H9 (cell line): Measurements from ENCODE around the gene NEGR1. TPM values are rescaled to one million over a fixed set of nuclear protein-coding genes. Genes with fewer than 3 reads are reported as not detected.
A peak's percentile ranks its signal among the peaks of the same experiment; 100 is the strongest.

ENCODE experiments used
- DNase-seq: peaks from one replicate; pipeline ENCODE4 v3.0.0-alpha.2; 2017
- H2AFZ ChIP-seq: one replicate; pipeline ENCODE4 v1.6.1; 2013; ENCODE audit warnings: mild to moderate bottlenecking, low read length, control low read depth, moderate library complexity
- H2AK5ac ChIP-seq: 2 replicates; pipeline ENCODE4 v1.6.1; 2013; ENCODE audit warnings: low read length, control low read depth, mixed read lengths; ENCODE audit not compliant: insufficient read length
- H2BK120ac ChIP-seq: one replicate; pipeline ENCODE4 v1.6.1; 2013; ENCODE audit warnings: low read depth, mild to moderate bottlenecking, low read length, control low read depth, inconsistent platforms; ENCODE audit not compliant: poor library complexity, severe bottlenecking
- H2BK12ac ChIP-seq: 2 replicates; pipeline ENCODE4 v1.6.1; 2013; ENCODE audit warnings: low read length, control low read depth, mixed read lengths, low read depth; ENCODE audit not compliant: insufficient read length
- H2BK15ac ChIP-seq: 2 replicates; pipeline ENCODE4 v1.6.1; 2013; ENCODE audit warnings: low read depth, low read length, control low read depth
- H2BK20ac ChIP-seq: one replicate; pipeline ENCODE4 v1.6.1; 2013; ENCODE audit warnings: low read depth, mild to moderate bottlenecking, low read length, control low read depth, inconsistent platforms; ENCODE audit not compliant: poor library complexity, severe bottlenecking
- H2BK5ac ChIP-seq: 2 replicates; pipeline ENCODE4 v1.6.1; 2013; ENCODE audit warnings: low read length, control low read depth, mixed read lengths; ENCODE audit not compliant: insufficient read length
- H3K14ac ChIP-seq: 2 replicates; pipeline ENCODE4 v1.6.1; 2013; ENCODE audit warnings: low read length, control low read depth; ENCODE audit not compliant: insufficient read depth
- H3K18ac ChIP-seq: 2 replicates; pipeline ENCODE4 v1.6.1; 2013; ENCODE audit warnings: low read depth, mild to moderate bottlenecking, mixed read lengths, low read length, control low read depth; ENCODE audit not compliant: insufficient read length
- H3K23ac ChIP-seq: 2 replicates; pipeline ENCODE4 v1.6.1; 2013; ENCODE audit warnings: low read length, control low read depth, mixed read lengths, low read depth; ENCODE audit not compliant: insufficient read length
- H3K23me2 ChIP-seq: 2 replicates; pipeline ENCODE4 v1.6.1; 2013; ENCODE audit warnings: low read depth, mild to moderate bottlenecking, mixed read lengths, low read length, control low read depth; ENCODE audit not compliant: insufficient read length, poor library complexity, severe bottlenecking
- H3K27ac ChIP-seq: 2 replicates; pipeline ENCODE4 v1.5.1; 2013; ENCODE audit warnings: low read length, control low read depth, mixed read lengths, low read depth; ENCODE audit not compliant: insufficient read length
- H3K27me3 ChIP-seq: 2 replicates; pipeline ENCODE4 v1.6.1; 2013; ENCODE audit warnings: low read length, control low read depth, inconsistent platforms; ENCODE audit not compliant: insufficient read depth
- H3K4ac ChIP-seq: 2 replicates; pipeline ENCODE4 v1.6.1; 2013; ENCODE audit warnings: low read depth, mild to moderate bottlenecking, control low read depth, inconsistent platforms, low read length, moderate library complexity
- H3K4me1 ChIP-seq: 2 replicates; pipeline ENCODE4 v1.6.1; 2013; ENCODE audit warnings: low read length, control low read depth, inconsistent platforms; ENCODE audit not compliant: insufficient read depth
- H3K4me2 ChIP-seq: 2 replicates; pipeline ENCODE4 v1.6.1; 2013; ENCODE audit warnings: low read length, control low read depth, mixed read lengths; ENCODE audit not compliant: insufficient read length, insufficient read depth
- H3K56ac ChIP-seq: 2 replicates; pipeline ENCODE4 v1.6.1; 2013; ENCODE audit warnings: low read depth, mild to moderate bottlenecking, mixed read lengths, low read length, control low read depth; ENCODE audit not compliant: insufficient read length
- H3K79me1 ChIP-seq: 2 replicates; pipeline ENCODE4 v1.6.1; 2013; ENCODE audit warnings: low read depth, mild to moderate bottlenecking, moderate library complexity, low read length, control low read depth, inconsistent platforms; ENCODE audit not compliant: insufficient read depth, poor library complexity, severe bottlenecking
- H3K79me2 ChIP-seq: 2 replicates; pipeline ENCODE4 v1.6.1; 2013; ENCODE audit warnings: low read length, control low read depth, inconsistent platforms; ENCODE audit not compliant: insufficient read depth
- H3K9ac ChIP-seq: 2 replicates; pipeline ENCODE4 v1.6.1; 2013; ENCODE audit warnings: low read length, control low read depth, mixed read lengths; ENCODE audit not compliant: insufficient read length; ENCODE audit errors: extremely low read depth
- H3K9me3 ChIP-seq: one replicate; pipeline ENCODE4 v1.6.1; 2013; ENCODE audit warnings: low read depth, low read length, inconsistent platforms; ENCODE audit not compliant: control insufficient read depth
- H3T11ph ChIP-seq: one replicate; pipeline ENCODE4 v1.6.1; 2013; ENCODE audit warnings: mild to moderate bottlenecking, low read length, control low read depth, inconsistent platforms
- H4K20me1 ChIP-seq: one replicate; pipeline ENCODE4 v1.6.1; 2013; ENCODE audit not compliant: control insufficient read depth, insufficient read length, insufficient read depth
- H4K5ac ChIP-seq: 2 replicates; pipeline ENCODE4 v1.6.1; 2013; ENCODE audit warnings: low read depth, mild to moderate bottlenecking, mixed read lengths, low read length, control low read depth; ENCODE audit not compliant: insufficient read length
- H4K8ac ChIP-seq: replicated peaks from 2 replicates; pipeline ENCODE4 v1.6.1; 2013; ENCODE audit warnings: low read length, control low read depth, mixed read lengths, low read depth; ENCODE audit not compliant: insufficient read length
- H4K91ac ChIP-seq: 2 replicates; pipeline ENCODE4 v1.6.1; 2013; ENCODE audit warnings: low read depth, mild to moderate bottlenecking, moderate library complexity, mixed read lengths, low read length, control low read depth; ENCODE audit not compliant: insufficient read length
- H3K27ac Mint-ChIP-seq, 3 experiments: 2 replicates in 2 of 3; 3 replicates in 1 of 3; pipeline ENCODE4 v1.8.0; 2020 to 2021; ENCODE audit warnings: mixed read lengths in 3 of 3, mild to moderate bottlenecking in 1 of 3, moderate library complexity in 1 of 3
- H3K27me3 Mint-ChIP-seq: 2 replicates; pipeline ENCODE4 v1.8.0; 2021; ENCODE audit warnings: low read depth, mild to moderate bottlenecking, moderate library complexity, mixed read lengths
- H3K36me3 Mint-ChIP-seq, 3 experiments: 2 replicates in 2 of 3; 3 replicates in 1 of 3; pipeline ENCODE4 v1.8.0; 2020 to 2021; ENCODE audit warnings: low read depth in 3 of 3, mixed read lengths in 3 of 3; ENCODE audit not compliant: insufficient read depth in 1 of 3
- H3K4me1 Mint-ChIP-seq, 2 experiments: 2 replicates each; pipeline ENCODE4 v1.8.0; 2020; ENCODE audit warnings: mixed read lengths in 2 of 2
- H3K4me3 Mint-ChIP-seq, 2 experiments: 2 replicates in 1 of 2; 3 replicates in 1 of 2; pipeline ENCODE4 v1.8.0; 2020 to 2021; ENCODE audit warnings: mild to moderate bottlenecking in 2 of 2, mixed read lengths in 2 of 2, moderate library complexity in 1 of 2
- H3K9me3 Mint-ChIP-seq, 2 experiments: 2 replicates in 1 of 2; 3 replicates in 1 of 2; pipeline ENCODE4 v1.8.0; 2020; ENCODE audit warnings: mild to moderate bottlenecking in 2 of 2, mixed read lengths in 2 of 2, moderate library complexity in 1 of 2
- CTCF ChIP-seq: fragments of 200-600 bp; sonication (generic); conservative IDR thresholded peaks from 3 replicates; pipeline ENCODE4 v1.8.0; 2021; ENCODE audit warnings: antibody characterized with exemption, mild to moderate bottlenecking
- WGBS: extraction: QIAGEN DNeasy Blood & Tissue Kit; methylation state at CpG from one replicate; pipeline ENCODE4 v1.1.7; 2013; ENCODE audit warnings: missing lambda C conversion rate, low lambda C conversion rate, mixed read lengths; ENCODE audit not compliant: insufficient read length; ENCODE audit errors: extremely low coverage; 5-methylcytosine and 5-hydroxymethylcytosine counted together
- total RNA-seq: library from RNA; stranded (reverse); gene quantifications from 2 replicates; pipeline ENCODE4 v1.2.1, GENCODE V29; 2021

NEGR1 gene
- total RNA-seq, 1 experiment from 2014 or later, result 0.13 TPM

- WGBS, result no CpG with 5 or more reads among the region's 7 CpGs
- Mint-ChIP-seq H3K36me3 (no peaks in the 10 kb centered on the region), H3K4me3 (no peak overlapping the region), H3K27me3 (peaks cover 36% of the 10 kb centered on the region), H3K9me3 (no peaks in the 10 kb centered on the region), H3K27ac (no peak overlapping the region), H3K4me1 (peaks cover 12 to 13% of the 10 kb centered on the region in 2 experiments)
- Histone ChIP-seq H3K79me1 (no peaks in the 10 kb centered on the region), H3K79me2 (no peaks in the 10 kb centered on the region), H3K27me3 (peaks cover 3% of the 10 kb centered on the region; the same call in 1 of the 2 replicates), H3K23me2 (peaks cover 22% of the 10 kb centered on the region), H3K9me3 (no peaks in the 10 kb centered on the region), H3K9ac (no peak overlapping the region), H2AK5ac (no peak overlapping the region), H3T11ph (no peak overlapping the region), H2BK20ac (no peak overlapping the region), H3K4me1 (no peaks in the 10 kb centered on the region), H4K91ac (no peak overlapping the region), H2BK12ac (no peak overlapping the region), H2AFZ (peak overlapping the region; percentile 32), H3K14ac (no peak overlapping the region), H3K27ac (no peak overlapping the region), H2BK120ac (no peak overlapping the region), H3K56ac (no peak overlapping the region), H3K18ac (no peak overlapping the region), H4K8ac (no peak overlapping the region), H3K23ac (no peak overlapping the region), H4K20me1 (no peaks in the 10 kb centered on the region), H4K5ac (no peak overlapping the region), H3K4me2 (peak overlapping the region; percentile 99), H2BK5ac (no peak overlapping the region), H2BK15ac (no peak overlapping the region), H3K4ac (no peak overlapping the region)
- no peak for TF ChIP-seq CTCF
- DNase-seq, result peak; percentile 64
Observed at GRCh38 chr1:72284084-72284347, 1.7 kb upstream of the NEGR1 start.
